MCF 10A (cell line): ENCODE data around the gene ITIH1. TPM values are rescaled to one million over a fixed set of nuclear protein-coding genes. Genes with fewer than 3 reads are reported as not detected.

Experiments
- BruUV-seq: library from RNA; stranded (reverse); fragments of 400-500 nt; replicated peaks from 2 replicates; lab custom pipeline; 2021; lab: Mats Ljungman, UMichigan
- CTCF ChIA-PET: fragments of 300-600 bp; sonication (Branson Sonifier 250); formaldehyde crosslinking; extraction: SDS; loops from one replicate; lab custom pipeline; 2021; ENCODE audit warnings: antibody characterized with exemption, inconsistent platforms; lab: Yijun Ruan, JAX
- POLR2A ChIA-PET: fragments of 300-600, 350-650 bp; sonication (Branson Sonifier 250); formaldehyde crosslinking; extraction: SDS; loops from one replicate; lab custom pipeline; 2020; ENCODE audit warnings: antibody characterized with exemption, inconsistent platforms; lab: Yijun Ruan, JAX
- DNase-seq: peaks from one replicate; pipeline ENCODE4 v3.0.0-alpha.2; 2018; ENCODE audit not compliant: unreplicated experiment
- H3K27ac Mint-ChIP-seq: one replicate; pipeline ENCODE4 v1.8.0; 2022; ENCODE audit warnings: mild to moderate bottlenecking, low read depth, mixed read lengths; ENCODE audit not compliant: unreplicated experiment
- H3K27me3 Mint-ChIP-seq: one replicate; pipeline ENCODE4 v1.8.0; 2022; ENCODE audit warnings: mixed read lengths; ENCODE audit not compliant: insufficient read depth, unreplicated experiment
- H3K36me3 Mint-ChIP-seq: one replicate; pipeline ENCODE4 v1.8.0; 2022; ENCODE audit warnings: mild to moderate bottlenecking, moderate library complexity, mixed read lengths; ENCODE audit not compliant: insufficient read depth, unreplicated experiment
- H3K4me1 Mint-ChIP-seq: one replicate; pipeline ENCODE4 v1.8.0; 2022; ENCODE audit warnings: mixed read lengths; ENCODE audit not compliant: insufficient read depth, unreplicated experiment
- H3K4me3 Mint-ChIP-seq: one replicate; pipeline ENCODE4 v1.8.0; 2022; ENCODE audit warnings: mild to moderate bottlenecking, moderate library complexity, mixed read lengths; ENCODE audit not compliant: unreplicated experiment
- H3K9me3 Mint-ChIP-seq: one replicate; pipeline ENCODE4 v1.8.0; 2022; ENCODE audit warnings: mixed read lengths; ENCODE audit not compliant: unreplicated experiment
- CTCF ChIP-seq: fragments of 200-600 bp; IDR thresholded peaks from one replicate; pipeline ENCODE4 v1.8.0; 2022; ENCODE audit warnings: antibody characterized with exemption, mild to moderate bottlenecking; ENCODE audit not compliant: unreplicated experiment
- intact Hi-C: fragments of 100-400 bp; cut with micrococcal nuclease; formaldehyde crosslinking; loops from 2 replicates; pipeline ENCODE4 v1.14.1; 2022
- total RNA-seq: library from RNA; stranded (reverse); gene quantifications from 2 replicates; pipeline ENCODE4 v1.2.3, GENCODE V29; 2022

ITIH1 gene
- total RNA-seq, 1 experiment from 2014 or later, result not detected

GRCh38 chr3:52763466-52763865 lies 13.9 kb upstream of the ITIH1 start:
- intact Hi-C loops, result no loop called here
- peak; percentile 65 for DNase-seq
- BruUV-seq, result no TSS peak
- TF ChIP-seq CTCF, result no peak
- no peaks in the 10 kb centered on the region for H3K9me3 Mint-ChIP-seq
- H3K36me3 Mint-ChIP-seq, result peaks cover 90% of the 10 kb centered on the region
- H3K27ac Mint-ChIP-seq, result no peak overlapping the region
- H3K27me3 Mint-ChIP-seq, result no peaks in the 10 kb centered on the region
- CTCF ChIA-PET, result interaction anchor here (0.5 to 1.4 kb wide), 4 partner anchors 22 to 222 kb away, joined by 3 to 6 read pairs (median 4); no protein-coding TSS in a partner anchor
- POLR2A ChIA-PET, result interaction anchor here (0.9 to 1.9 kb wide), 4 partner anchors 11 to 367 kb away, joined by 3 to 7 read pairs (median 3); partner anchors contain the start of genes GLT8D1 and SPCS1
- no peaks in the 10 kb centered on the region for H3K4me1 Mint-ChIP-seq
- no peak overlapping the region for H3K4me3 Mint-ChIP-seq

- intact Hi-C loops, result no loop called here
- peak; percentile 14 for DNase-seq
- peak overlapping the region; percentile 77 for H3K4me3 Mint-ChIP-seq
- H3K27me3 Mint-ChIP-seq, result no peaks in the 10 kb centered on the region
- no peak for TF ChIP-seq CTCF
- ChIA-PET POLR2A (interaction anchor here (0.7 to 2.0 kb wide), 10 partner anchors 10 to 486 kb away, joined by 3 to 10 read pairs (median 5); partner anchors contain the start of genes GLT8D1 and SPCS1), CTCF (interaction anchor here (0.6 to 1.7 kb wide), 3 partner anchors 16 to 344 kb away, joined by 3 to 5 read pairs (median 4); no protein-coding TSS in a partner anchor)
- TSS peak; percentile 48 for BruUV-seq
- no peaks in the 10 kb centered on the region for H3K9me3 Mint-ChIP-seq
- peak overlapping the region; percentile 80 for H3K27ac Mint-ChIP-seq
- H3K4me1 Mint-ChIP-seq, result peaks cover 20% of the 10 kb centered on the region
- H3K36me3 Mint-ChIP-seq, result peaks cover 44% of the 10 kb centered on the region
Observed at GRCh38 chr3:52769786-52770455, 7.5 kb upstream of the ITIH1 start.

GRCh38 chr3:52770496-52771333 lies 6.7 kb upstream of the ITIH1 start, which contains the start of gene NEK4:
Gene NEK4 (minus strand): TSS chr3:52770940. CDS start chr3:52770746, 194 bp downstream.
- intact Hi-C loops, result no loop called here
- Mint-ChIP-seq H3K27ac (peak within 1 kb of the TSS; percentile 80), H3K9me3 (no peaks in the 10 kb centered on the region), H3K4me3 (peak within 1 kb of the TSS; percentile 77), H3K27me3 (no peaks in the 10 kb centered on the region), H3K4me1 (peaks cover 20% of the 10 kb centered on the region), H3K36me3 (peaks cover 36% of the 10 kb centered on the region)
- no peak for TF ChIP-seq CTCF
- DNase-seq, result peak; percentile 92
- no TSS peak for BruUV-seq
- CTCF ChIA-PET, result interaction anchor here (0.6 kb wide), 1 partner anchor 344 kb away, joined by 3 read pairs; no protein-coding TSS in a partner anchor
- POLR2A ChIA-PET, result interaction anchor here (0.6 to 1.9 kb wide), 16 partner anchors 9 to 485 kb away, joined by 3 to 9 read pairs (median 4); partner anchors contain the start of genes GLT8D1, SFMBT1, SPCS1 and STIMATE

- H3K4me3 Mint-ChIP-seq, result peak overlapping the region; percentile 77
- H3K9me3 Mint-ChIP-seq, result no peaks in the 10 kb centered on the region
- CTCF ChIA-PET, result no interaction called here
- peaks cover 22% of the 10 kb centered on the region for H3K4me1 Mint-ChIP-seq
- POLR2A ChIA-PET, result interaction anchor here (0.6 to 1.9 kb wide), 11 partner anchors 13 to 972 kb away, joined by 3 to 9 read pairs (median 4); partner anchors contain the start of genes GLT8D1, SFMBT1, SPCS1 and STIMATE
- intact Hi-C loops, result no loop called here
- TF ChIP-seq CTCF, result no peak
- peak overlapping the region; percentile 80 for H3K27ac Mint-ChIP-seq
- H3K27me3 Mint-ChIP-seq, result no peaks in the 10 kb centered on the region
- H3K36me3 Mint-ChIP-seq, result peaks cover 31% of the 10 kb centered on the region
- TSS peak; percentile 86 for BruUV-seq
- no peak for DNase-seq
Observed at GRCh38 chr3:52771334-52771681, 6.1 kb upstream of the ITIH1 start.
